ENCODE data around the gene CBLC.

The CBLC gene

DNA sequence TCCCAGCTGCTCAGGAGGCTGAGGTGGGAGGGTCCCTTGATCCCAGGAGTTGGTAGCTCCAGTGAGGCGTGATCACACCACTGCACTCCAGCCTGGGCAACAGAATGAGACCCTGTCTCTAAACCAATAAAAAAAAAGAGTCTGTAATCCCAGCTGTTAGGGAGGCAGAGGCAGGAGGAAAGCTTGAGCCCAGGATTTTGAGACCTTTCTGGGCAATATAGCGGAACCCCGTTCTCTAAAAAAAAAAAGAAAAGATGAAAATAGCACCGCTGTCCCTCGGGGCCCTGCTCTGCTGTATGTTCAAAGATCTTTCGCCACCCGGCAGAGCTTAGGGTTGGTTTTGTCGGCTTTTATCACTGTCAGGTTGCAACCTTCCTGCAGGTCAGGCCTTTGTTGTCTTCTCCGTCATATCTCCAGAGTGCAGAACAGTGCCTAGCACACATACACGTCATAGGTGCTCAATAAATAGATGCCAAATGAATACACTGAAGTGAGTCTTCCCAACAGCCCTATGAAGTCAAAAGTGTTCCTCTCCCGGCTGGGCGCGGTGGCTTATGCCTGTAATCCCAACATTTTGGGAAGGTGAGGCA lies 17.8 kb downstream of the CBLC start:
- H3K14ac ChIP-seq (ENCODE audit: low read length in 2 of 2): no peak overlapping the region
- DNase-seq: no peak
- H2BK120ac ChIP-seq (ENCODE audit: low read depth, low read length): no peak overlapping the region
- no peak overlapping the region for H3K4ac ChIP-seq (ENCODE audit: low read depth in 1 of 2, low read length in 2 of 2)
- no peak overlapping the region for H3K4me2 ChIP-seq (ENCODE audit: low read length, poor library complexity, severe bottlenecking)
- WGBS: 98% methylated on average over 13 of the region's 13 CpGs
- H2AFZ ChIP-seq (ENCODE audit: low read depth, low read length): no peak overlapping the region
- peak overlapping the region; percentile 55 for H2BK15ac ChIP-seq (ENCODE audit: low read depth, poor library complexity, severe bottlenecking)
- H4K91ac ChIP-seq (ENCODE audit: low read length): no peak overlapping the region
- H3K4me1 ChIP-seq (ENCODE audit: control insufficient read depth, insufficient read depth, low read depth, low read length): peaks cover 17% of the 10 kb centered on the region
- H3K27ac ChIP-seq (ENCODE audit: low read length, poor library complexity, severe bottlenecking): no peak overlapping the region
- no peak overlapping the region for H3K9ac ChIP-seq (ENCODE audit: low read length)
- H4K8ac ChIP-seq (ENCODE audit: low read length): no peak overlapping the region
- H2AK5ac ChIP-seq (ENCODE audit: low read length, severe bottlenecking): no peak overlapping the region
- H3K27me3 ChIP-seq (ENCODE audit: control insufficient read depth in 1 of 2, insufficient read depth in 1 of 2, low read length in 2 of 2): peaks cover 0 to 4% of the 10 kb centered on the region in 2 experiments
- H2BK5ac ChIP-seq (ENCODE audit: low read depth, low read length, poor library complexity, severe bottlenecking): no peak overlapping the region
- H3K18ac ChIP-seq (ENCODE audit: low read depth in 1 of 2, low read length in 2 of 2): no peak overlapping the region
- H3K4me3 ChIP-seq (ENCODE audit: insufficient read depth in 1 of 2, low read depth in 1 of 2, low read length in 2 of 2): no peak overlapping the region
- no peak overlapping the region for H3K23ac ChIP-seq (ENCODE audit: low read length in 2 of 2)
- H3K9me3 ChIP-seq (ENCODE audit: control insufficient read depth, low read length): no peaks in the 10 kb centered on the region
- peak overlapping the region in 1 of 2 experiments; percentile 82 for H2BK12ac ChIP-seq (ENCODE audit: low read length in 2 of 2)
- no peaks in the 10 kb centered on the region for H3K36me3 ChIP-seq (ENCODE audit: control insufficient read depth in 1 of 2, insufficient read depth in 2 of 2, low read depth in 1 of 2, low read length in 2 of 2)
- no peaks in the 10 kb centered on the region for H3K79me1 ChIP-seq (replicated peaks; ENCODE audit: low read length, poor library complexity, severe bottlenecking)

DNA sequence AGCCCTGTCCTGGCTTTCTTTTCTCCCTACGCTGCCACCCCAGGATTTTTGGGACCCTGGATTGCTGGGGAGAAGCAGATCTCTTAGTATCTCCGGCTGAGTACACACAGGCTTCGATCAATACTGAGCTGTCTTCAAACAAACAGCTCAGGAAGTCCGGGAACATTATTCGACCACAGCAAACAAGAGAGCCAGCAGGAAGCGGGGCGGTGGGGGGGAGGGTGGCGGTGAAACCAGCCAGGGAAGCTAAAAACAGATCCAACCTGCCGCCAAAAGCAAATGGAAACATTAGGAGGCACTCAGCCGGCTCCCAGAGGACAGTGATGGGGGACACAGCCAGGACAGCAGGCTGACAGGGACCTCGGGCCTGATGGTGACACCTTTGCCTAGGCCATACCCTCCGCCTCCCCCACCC lies 19.0 kb downstream of the CBLC start:
- Histone ChIP-seq H3K14ac (ENCODE audit: low read length in 2 of 2) (peak overlapping the region in 1 of 2 experiments; percentile 96), H3K4me1 (ENCODE audit: control insufficient read depth, insufficient read depth, low read depth, low read length) (peaks cover 17% of the 10 kb centered on the region), H3K79me1 (replicated peaks; ENCODE audit: low read length, poor library complexity, severe bottlenecking) (no peaks in the 10 kb centered on the region), H2AK5ac (ENCODE audit: low read length, severe bottlenecking) (no peak overlapping the region), H3K9me3 (ENCODE audit: control insufficient read depth, low read length) (no peaks in the 10 kb centered on the region), H2BK15ac (ENCODE audit: low read depth, poor library complexity, severe bottlenecking) (no peak overlapping the region), H3K23ac (ENCODE audit: low read length in 2 of 2) (no peak overlapping the region), H2BK120ac (ENCODE audit: low read depth, low read length) (no peak overlapping the region), H3K27me3 (ENCODE audit: control insufficient read depth in 1 of 2, insufficient read depth in 1 of 2, low read length in 2 of 2) (peaks cover 0 to 4% of the 10 kb centered on the region in 2 experiments), H3K27ac (ENCODE audit: low read length, poor library complexity, severe bottlenecking) (no peak overlapping the region), H2AFZ (ENCODE audit: low read depth, low read length) (peak overlapping the region; percentile 88), H3K4me2 (ENCODE audit: low read length, poor library complexity, severe bottlenecking) (peak overlapping the region; percentile 22), H3K4ac (ENCODE audit: low read depth in 1 of 2, low read length in 2 of 2) (peak overlapping the region in 1 of 2 experiments; percentile 83), H2BK12ac (ENCODE audit: low read length in 2 of 2) (peak overlapping the region in 1 of 2 experiments; percentile 80), H3K4me3 (ENCODE audit: insufficient read depth in 1 of 2, low read depth in 1 of 2, low read length in 2 of 2) (no peak overlapping the region), H4K8ac (ENCODE audit: low read length) (peak overlapping the region; percentile 97), H3K9ac (ENCODE audit: low read length) (no peak overlapping the region), H2BK5ac (ENCODE audit: low read depth, low read length, poor library complexity, severe bottlenecking) (no peak overlapping the region), H3K18ac (ENCODE audit: low read depth in 1 of 2, low read length in 2 of 2) (peak overlapping the region; percentile 70 to 85), H4K91ac (ENCODE audit: low read length) (peak overlapping the region; percentile 80), H3K36me3 (ENCODE audit: control insufficient read depth in 1 of 2, insufficient read depth in 2 of 2, low read depth in 1 of 2, low read length in 2 of 2) (no peaks in the 10 kb centered on the region)
- peak; percentile 38 for DNase-seq
- WGBS: 24% methylated on average over 10 of the region's 12 CpGs

DNA sequence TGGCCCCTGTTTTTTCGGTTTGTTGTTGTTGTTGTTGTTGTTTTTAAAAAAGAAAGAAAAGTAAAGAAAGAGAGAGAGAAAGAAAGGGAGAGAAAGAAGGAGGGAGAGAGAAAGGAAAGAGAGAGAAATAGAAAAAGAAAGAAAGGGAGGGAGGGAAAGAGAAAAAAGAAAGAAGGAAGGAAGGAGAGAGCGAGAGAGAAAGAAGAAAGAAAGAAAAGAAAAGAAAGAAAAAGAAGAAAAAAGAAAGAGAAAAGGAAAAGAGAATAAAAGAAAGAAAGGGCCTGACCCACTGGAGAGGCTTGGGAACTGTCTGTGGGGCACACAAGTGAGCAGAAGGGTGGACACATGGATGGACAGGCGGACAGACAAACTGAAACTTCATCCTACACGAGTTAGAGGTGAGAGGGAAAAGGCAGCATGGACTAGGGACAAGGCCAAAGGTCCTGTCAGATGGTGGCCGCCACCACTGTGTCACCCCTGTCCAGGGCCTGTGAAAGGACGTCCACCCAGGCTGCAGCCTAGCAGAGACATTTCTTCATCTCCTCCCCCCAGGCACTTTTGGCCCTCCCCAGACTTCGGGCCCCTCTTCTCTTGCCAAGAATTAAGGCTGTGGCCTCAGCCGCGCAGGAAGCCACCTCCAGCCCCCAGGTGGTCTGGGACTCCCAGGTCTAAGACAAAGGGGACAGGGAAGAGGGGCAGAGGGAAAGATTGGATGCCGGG lies 22.1 kb downstream of the CBLC start:
- H4K8ac ChIP-seq (ENCODE audit: low read length): no peak overlapping the region
- no peak overlapping the region for H3K18ac ChIP-seq (ENCODE audit: low read depth in 1 of 2, low read length in 2 of 2)
- no peak overlapping the region for H2BK120ac ChIP-seq (ENCODE audit: low read depth, low read length)
- H3K23ac ChIP-seq (ENCODE audit: low read length in 2 of 2): no peak overlapping the region
- no peak overlapping the region for H3K14ac ChIP-seq (ENCODE audit: low read length in 2 of 2)
- H2AFZ ChIP-seq (ENCODE audit: low read depth, low read length): no peak overlapping the region
- peak overlapping the region; percentile 14 for H2AK5ac ChIP-seq (ENCODE audit: low read length, severe bottlenecking)
- H2BK15ac ChIP-seq (ENCODE audit: low read depth, poor library complexity, severe bottlenecking): peak overlapping the region; percentile 4
- H3K9ac ChIP-seq (ENCODE audit: low read length): no peak overlapping the region
- 65% methylated on average over 8 of the region's 10 CpGs for WGBS
- H3K4me2 ChIP-seq (ENCODE audit: low read length, poor library complexity, severe bottlenecking): no peak overlapping the region
- peaks cover 3% of the 10 kb centered on the region for H3K9me3 ChIP-seq (ENCODE audit: control insufficient read depth, low read length)
- peaks cover 8% of the 10 kb centered on the region for H3K4me1 ChIP-seq (ENCODE audit: control insufficient read depth, insufficient read depth, low read depth, low read length)
- peaks cover 3 to 4% of the 10 kb centered on the region in 2 experiments for H3K27me3 ChIP-seq (ENCODE audit: control insufficient read depth in 1 of 2, insufficient read depth in 1 of 2, low read length in 2 of 2)
- no peaks in the 10 kb centered on the region for H3K36me3 ChIP-seq (ENCODE audit: control insufficient read depth in 1 of 2, insufficient read depth in 2 of 2, low read depth in 1 of 2, low read length in 2 of 2)
- peak overlapping the region; percentile 5 for H4K91ac ChIP-seq (ENCODE audit: low read length)
- H2BK12ac ChIP-seq (ENCODE audit: low read length in 2 of 2): no peak overlapping the region
- no peaks in the 10 kb centered on the region for H3K79me1 ChIP-seq (replicated peaks; ENCODE audit: low read length, poor library complexity, severe bottlenecking)
- no peak overlapping the region for H2BK5ac ChIP-seq (ENCODE audit: low read depth, low read length, poor library complexity, severe bottlenecking)
- H3K4me3 ChIP-seq (ENCODE audit: insufficient read depth in 1 of 2, low read depth in 1 of 2, low read length in 2 of 2): no peak overlapping the region
- no peak overlapping the region for H3K27ac ChIP-seq (ENCODE audit: low read length, poor library complexity, severe bottlenecking)
- no peak for DNase-seq
- H3K4ac ChIP-seq (ENCODE audit: low read depth in 1 of 2, low read length in 2 of 2): no peak overlapping the region

DNA sequence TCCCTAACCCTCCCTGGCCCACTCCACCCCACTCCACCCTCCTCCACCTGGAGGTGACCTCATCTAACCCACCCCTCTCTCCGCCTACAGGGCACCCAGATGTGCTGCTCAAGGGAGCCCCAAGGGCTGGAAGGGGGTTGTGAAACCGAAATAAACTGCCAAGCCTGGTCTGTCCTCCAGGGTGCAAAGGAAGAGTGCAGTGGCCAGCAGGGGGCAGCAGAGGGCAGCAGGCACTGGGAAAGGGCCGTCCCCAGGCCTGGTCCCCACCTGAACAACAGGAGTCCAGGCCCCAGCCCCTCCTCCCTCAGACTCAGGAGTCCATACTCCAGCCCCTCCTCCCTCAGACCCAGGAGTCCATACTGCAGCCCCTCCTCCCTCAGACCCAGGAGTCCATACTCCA lies 22.8 kb downstream of the CBLC start:
- Histone ChIP-seq H3K14ac (ENCODE audit: low read length in 2 of 2) (no peak overlapping the region), H3K4me1 (ENCODE audit: control insufficient read depth, insufficient read depth, low read depth, low read length) (peaks cover 8% of the 10 kb centered on the region), H2AFZ (ENCODE audit: low read depth, low read length) (peak overlapping the region; percentile 8), H3K4me3 (ENCODE audit: insufficient read depth in 1 of 2, low read depth in 1 of 2, low read length in 2 of 2) (no peak overlapping the region), H2BK12ac (ENCODE audit: low read length in 2 of 2) (no peak overlapping the region), H2BK15ac (ENCODE audit: low read depth, poor library complexity, severe bottlenecking) (no peak overlapping the region), H3K9me3 (ENCODE audit: control insufficient read depth, low read length) (peaks cover 3% of the 10 kb centered on the region), H3K4ac (ENCODE audit: low read depth in 1 of 2, low read length in 2 of 2) (no peak overlapping the region), H2BK5ac (ENCODE audit: low read depth, low read length, poor library complexity, severe bottlenecking) (no peak overlapping the region), H3K18ac (ENCODE audit: low read depth in 1 of 2, low read length in 2 of 2) (peak overlapping the region; percentile 44 to 63), H3K27ac (ENCODE audit: low read length, poor library complexity, severe bottlenecking) (no peak overlapping the region), H3K23ac (ENCODE audit: low read length in 2 of 2) (no peak overlapping the region), H3K27me3 (ENCODE audit: control insufficient read depth in 1 of 2, insufficient read depth in 1 of 2, low read length in 2 of 2) (peaks cover 3 to 4% of the 10 kb centered on the region in 2 experiments), H2AK5ac (ENCODE audit: low read length, severe bottlenecking) (peak overlapping the region; percentile 14), H3K9ac (ENCODE audit: low read length) (no peak overlapping the region), H2BK120ac (ENCODE audit: low read depth, low read length) (no peak overlapping the region), H3K36me3 (ENCODE audit: control insufficient read depth in 1 of 2, insufficient read depth in 2 of 2, low read depth in 1 of 2, low read length in 2 of 2) (no peaks in the 10 kb centered on the region), H4K8ac (ENCODE audit: low read length) (peak overlapping the region; percentile 73), H4K91ac (ENCODE audit: low read length) (no peak overlapping the region), H3K4me2 (ENCODE audit: low read length, poor library complexity, severe bottlenecking) (no peak overlapping the region), H3K79me1 (replicated peaks; ENCODE audit: low read length, poor library complexity, severe bottlenecking) (no peaks in the 10 kb centered on the region)
- DNase-seq: peak; percentile 82
- 6% methylated on average over 3 of the region's 3 CpGs for WGBS
